ENCODE measurements around the gene KLF6. TPM values are rescaled to one million over a fixed set of nuclear protein-coding genes. Genes with fewer than 3 reads are reported as not detected.

The KLF6 gene
- total and polyA plus RNA-seq, 9 of the 15 experiments (the other 6 are each of a cell fraction or from before 2014, with no cell fraction given): 3.2 to 23.9 (median 8.0) TPM

- TF ChIP-seq BCLAF1 (IDR thresholded peaks at IDR 0.05; ENCODE audit: borderline replicate concordance in 1 of 2, control insufficient read depth in 1 of 2, low read depth in 2 of 2, low read length in 1 of 2): no peak
- TF ChIP-seq ZNF224 (CRISPR knock-in tag; IDR thresholded peaks at IDR 0.05): no peak
- no peak for TF ChIP-seq NR2C2 (CRISPR knock-in tag; IDR thresholded peaks at IDR 0.05)
- TF ChIP-seq NR2C2 (tag; IDR thresholded peaks at IDR 0.05): peak; percentile 14; the same call in 1 of the 2 replicates
- 0 out of 2 replicates have a peak, but pooled peaks have one; percentile 72 for TF ChIP-seq ZNF24 (IDR thresholded peaks at IDR 0.05)
- 0 out of 2 replicates have a peak, but pooled peaks have one; percentile 4 for TF ChIP-seq POLR2G (IDR thresholded peaks at IDR 0.05; ENCODE audit: low read depth, low read length)
- peak in 1 of 2 experiments; percentile 26; a peak in 1 of 4 replicates for TF ChIP-seq TBL1XR1 (IDR thresholded peaks at IDR 0.05; ENCODE audit: low read length in 2 of 2)
- TF ChIP-seq JUND (IDR thresholded peaks at IDR 0.05; ENCODE audit: borderline replicate concordance, low read depth, low read length): peak; percentile 87
- TF ChIP-seq JUND (tag; IDR thresholded peaks at IDR 0.05; ENCODE audit: borderline replicate concordance, low read depth, low read length): peak; percentile 75; the same call in 2 of the 3 replicates
- peak; percentile 50 to 76; a peak in 3 of 4 replicates for TF ChIP-seq MNT (conservative IDR thresholded peaks at IDR 0.05)
- 0 out of 4 replicates have a peak, but pooled peaks of 1 of the 2 experiments have one; percentile 40 for TF ChIP-seq HDAC1 (IDR thresholded peaks at IDR 0.05)
Measured at GRCh38 chr10:3774814-3775695, 10.0 kb downstream of the KLF6 start (continued).

Measured in K562 (cell line).